ENCODE results near the gene ZSCAN25.

Gene ZSCAN25

DNA sequence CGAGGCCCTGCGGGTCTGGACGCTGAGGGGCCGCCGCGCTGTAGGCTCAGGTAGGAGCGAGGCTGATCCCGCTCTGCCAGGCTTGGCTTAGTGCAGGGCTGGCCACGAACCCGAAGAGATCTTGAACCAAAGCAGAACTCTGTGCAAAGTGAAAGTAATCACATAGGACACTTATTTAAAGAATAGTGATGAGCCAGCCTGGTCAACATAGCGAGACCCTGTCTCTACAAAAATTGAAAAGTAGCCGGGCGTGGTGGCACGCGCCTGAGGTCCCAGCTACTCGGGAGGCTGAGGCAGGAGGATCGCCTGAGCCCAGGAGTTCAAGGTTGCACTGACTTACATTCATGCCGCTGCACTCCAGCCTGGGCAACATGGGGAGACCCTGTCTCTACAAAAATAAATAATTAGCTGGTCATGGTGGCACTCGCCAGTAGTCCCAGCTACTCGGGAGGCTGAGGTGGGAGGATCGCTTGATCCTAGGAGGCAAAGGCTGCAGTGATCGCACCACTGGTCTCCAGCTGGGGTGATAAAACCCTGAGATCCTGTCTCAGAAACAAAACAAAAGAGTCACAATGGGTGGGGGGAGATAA, 541 bp downstream of the ZSCAN25 start:
- no peak overlapping the region for H3K27ac ChIP-seq (ENCODE audit: insufficient read depth, low read depth, low read length, poor library complexity, severe bottlenecking)
- H3K36me3 ChIP-seq (ENCODE audit: control insufficient read depth, insufficient read depth, low read length): peaks cover 25% of the 10 kb centered on the region
- H3K27me3 ChIP-seq (ENCODE audit: control insufficient read depth, insufficient read depth, low read length, poor library complexity, severe bottlenecking): no peaks in the 10 kb centered on the region
- H3K9me3 ChIP-seq (ENCODE audit: control insufficient read depth, low read length): no peaks in the 10 kb centered on the region
- 22 to 23% methylated on average over 22 of the region's 22 CpGs for WGBS, 2 experiments
- peak overlapping the region; percentile 97 for H3K4me3 ChIP-seq (ENCODE audit: insufficient read depth, low read depth, low read length)
- no peaks in the 10 kb centered on the region for H3K4me1 ChIP-seq (ENCODE audit: control insufficient read depth, insufficient read depth, low read length)

DNA sequence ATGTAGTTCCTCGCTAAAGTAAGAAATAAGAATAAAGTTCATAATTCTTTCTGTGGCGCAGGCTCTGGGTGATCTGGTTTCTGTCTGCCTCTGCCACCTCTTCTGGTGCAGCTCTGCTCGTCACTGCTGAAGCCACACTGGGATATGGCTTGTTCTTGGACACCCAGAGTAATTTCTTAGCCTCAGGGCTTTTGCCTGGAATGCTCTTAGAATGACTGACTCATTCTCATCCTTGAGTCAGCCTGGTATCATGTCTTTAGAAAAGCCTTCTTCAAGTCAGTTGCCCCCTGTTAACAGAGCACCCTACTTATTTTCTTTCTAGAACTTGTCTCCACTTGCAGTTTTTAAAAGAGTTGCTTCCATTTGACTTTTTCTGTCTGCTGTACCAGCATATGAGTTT, 2.0 kb downstream of the ZSCAN25 start:
- H3K4me3 ChIP-seq (ENCODE audit: insufficient read depth, low read depth, low read length): no peak overlapping the region
- H3K4me1 ChIP-seq (ENCODE audit: control insufficient read depth, insufficient read depth, low read length): no peaks in the 10 kb centered on the region
- H3K36me3 ChIP-seq (ENCODE audit: control insufficient read depth, insufficient read depth, low read length): peaks cover 30% of the 10 kb centered on the region
- H3K9me3 ChIP-seq (ENCODE audit: control insufficient read depth, low read length): no peaks in the 10 kb centered on the region
- H3K27ac ChIP-seq (ENCODE audit: insufficient read depth, low read depth, low read length, poor library complexity, severe bottlenecking): no peak overlapping the region
- H3K27me3 ChIP-seq (ENCODE audit: control insufficient read depth, insufficient read depth, low read length, poor library complexity, severe bottlenecking): no peaks in the 10 kb centered on the region
- WGBS, 2 experiments: 94 to 95% methylated on average over 3 of the region's 3 CpGs

DNA sequence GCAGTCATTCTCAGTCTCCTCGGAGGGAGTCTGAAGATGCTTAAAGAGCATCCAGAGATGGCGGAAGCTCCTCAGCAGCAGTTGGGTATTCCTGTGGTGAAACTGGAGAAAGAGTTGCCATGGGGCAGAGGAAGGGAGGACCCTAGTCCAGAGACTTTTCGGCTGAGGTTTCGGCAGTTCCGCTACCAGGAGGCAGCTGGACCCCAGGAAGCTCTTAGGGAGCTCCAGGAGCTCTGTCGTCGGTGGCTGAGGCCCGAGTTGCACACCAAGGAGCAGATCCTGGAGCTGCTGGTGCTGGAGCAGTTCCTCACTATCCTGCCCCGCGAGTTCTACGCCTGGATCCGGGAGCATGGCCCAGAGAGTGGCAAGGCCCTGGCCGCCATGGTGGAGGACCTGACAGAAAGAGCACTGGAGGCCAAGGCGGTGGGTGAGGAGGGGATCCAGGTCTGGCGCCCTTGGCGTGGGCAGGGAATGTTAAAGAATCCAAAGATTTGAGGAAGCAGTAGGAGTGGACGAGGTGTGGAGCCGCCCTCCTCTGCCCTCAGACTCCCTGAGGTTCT, 2.9 kb downstream of the ZSCAN25 start:
- H3K36me3 ChIP-seq (ENCODE audit: control insufficient read depth, insufficient read depth, low read length): peaks cover 30% of the 10 kb centered on the region
- 95 to 96% methylated on average over 18 of the region's 18 CpGs for WGBS, 2 experiments
- H3K27me3 ChIP-seq (ENCODE audit: control insufficient read depth, insufficient read depth, low read length, poor library complexity, severe bottlenecking): no peaks in the 10 kb centered on the region
- H3K4me3 ChIP-seq (ENCODE audit: insufficient read depth, low read depth, low read length): no peak overlapping the region
- no peaks in the 10 kb centered on the region for H3K9me3 ChIP-seq (ENCODE audit: control insufficient read depth, low read length)
- H3K4me1 ChIP-seq (ENCODE audit: control insufficient read depth, insufficient read depth, low read length): no peaks in the 10 kb centered on the region
- no peak overlapping the region for H3K27ac ChIP-seq (ENCODE audit: insufficient read depth, low read depth, low read length, poor library complexity, severe bottlenecking)

DNA sequence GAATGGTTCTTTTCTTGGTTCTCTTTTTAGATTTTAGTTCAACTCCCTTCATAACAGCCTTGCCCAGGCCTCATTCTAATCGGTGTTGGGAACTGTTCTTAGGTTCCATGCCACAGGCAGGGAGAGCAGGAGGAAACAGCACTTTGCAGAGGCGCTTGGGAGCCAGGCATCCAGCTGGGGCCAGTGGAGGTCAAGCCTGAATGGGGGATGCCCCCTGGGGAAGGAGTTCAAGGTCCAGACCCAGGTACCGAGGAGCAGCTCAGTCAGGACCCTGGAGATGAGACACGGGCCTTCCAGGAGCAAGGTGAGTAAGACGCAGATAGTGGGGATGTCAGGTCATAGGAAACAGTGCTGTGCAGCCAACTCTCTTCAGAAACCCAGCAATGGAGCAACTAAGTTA, 4.5 kb downstream of the ZSCAN25 start:
- 94 to 95% methylated on average over 5 of the region's 5 CpGs for WGBS, 2 experiments
- H3K4me3 ChIP-seq (ENCODE audit: insufficient read depth, low read depth, low read length): no peak overlapping the region
- H3K27me3 ChIP-seq (ENCODE audit: control insufficient read depth, insufficient read depth, low read length, poor library complexity, severe bottlenecking): no peaks in the 10 kb centered on the region
- H3K4me1 ChIP-seq (ENCODE audit: control insufficient read depth, insufficient read depth, low read length): no peaks in the 10 kb centered on the region
- no peaks in the 10 kb centered on the region for H3K9me3 ChIP-seq (ENCODE audit: control insufficient read depth, low read length)
- H3K27ac ChIP-seq (ENCODE audit: insufficient read depth, low read depth, low read length, poor library complexity, severe bottlenecking): no peak overlapping the region
- peaks cover 38% of the 10 kb centered on the region for H3K36me3 ChIP-seq (ENCODE audit: control insufficient read depth, insufficient read depth, low read length)

DNA sequence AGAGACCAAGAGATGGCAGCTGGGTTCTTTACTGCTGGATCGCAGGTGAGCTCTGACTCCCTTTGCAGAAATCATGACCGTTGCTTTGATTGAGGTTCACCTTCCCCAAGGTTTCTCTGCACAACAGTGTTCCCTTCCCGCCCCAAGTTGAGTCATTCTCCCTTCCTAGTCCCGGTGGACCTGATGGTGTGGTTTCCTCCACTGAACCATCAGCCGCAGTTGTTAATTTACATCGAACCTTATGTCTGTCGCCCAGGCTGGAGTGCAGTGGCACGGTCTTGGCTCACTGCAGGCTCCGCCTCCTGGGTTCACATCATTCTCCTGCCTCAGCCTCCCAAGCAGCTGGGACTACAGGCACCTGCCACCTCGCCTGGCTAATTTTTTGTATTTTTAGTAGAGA, 5.8 kb downstream of the ZSCAN25 start:
- no peaks in the 10 kb centered on the region for H3K4me1 ChIP-seq (ENCODE audit: control insufficient read depth, insufficient read depth, low read length)
- WGBS, 2 experiments: 94 to 95% methylated on average over 10 of the region's 10 CpGs
- H3K36me3 ChIP-seq (ENCODE audit: control insufficient read depth, insufficient read depth, low read length): peaks cover 45% of the 10 kb centered on the region

DNA sequence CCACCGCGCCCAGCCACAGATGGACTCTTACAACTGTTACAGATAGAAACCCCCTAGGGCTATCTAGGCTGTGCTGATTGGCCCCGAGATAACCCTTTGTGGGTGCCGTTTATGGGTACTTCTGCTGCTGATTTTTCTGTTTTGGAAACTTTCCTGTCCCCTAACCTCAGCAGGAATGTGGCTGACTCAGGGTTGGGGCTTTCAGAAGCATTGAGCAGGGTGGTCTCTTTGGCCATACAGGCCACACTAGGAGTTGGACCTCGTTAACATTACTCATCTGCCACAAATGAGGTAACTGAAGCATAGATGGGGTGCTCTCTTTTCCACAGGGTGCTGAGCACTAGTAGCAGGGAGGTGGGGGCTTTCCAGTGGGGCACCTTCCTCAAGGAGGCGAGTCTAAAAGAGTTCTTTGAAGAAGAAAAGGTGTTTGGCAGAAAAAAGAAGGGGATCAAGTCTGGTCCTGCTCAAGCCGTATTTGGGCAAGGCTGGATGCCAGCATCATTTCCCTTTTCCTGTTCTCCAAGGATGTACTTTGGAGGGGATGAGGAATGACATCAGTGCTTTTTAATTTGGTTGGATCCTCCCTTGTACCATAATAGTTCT, 6.4 kb downstream of the ZSCAN25 start:
- H3K36me3 ChIP-seq (ENCODE audit: control insufficient read depth, insufficient read depth, low read length): peaks cover 45% of the 10 kb centered on the region

More for the DNA sequence above, 5.8 kb downstream of the ZSCAN25 start:
- Histone ChIP-seq H3K27me3 (ENCODE audit: control insufficient read depth, insufficient read depth, low read length, poor library complexity, severe bottlenecking) (no peaks in the 10 kb centered on the region), H3K4me3 (ENCODE audit: insufficient read depth, low read depth, low read length) (no peak overlapping the region), H3K9me3 (ENCODE audit: control insufficient read depth, low read length) (no peaks in the 10 kb centered on the region), H3K27ac (ENCODE audit: insufficient read depth, low read depth, low read length, poor library complexity, severe bottlenecking) (no peak overlapping the region)

DNA sequence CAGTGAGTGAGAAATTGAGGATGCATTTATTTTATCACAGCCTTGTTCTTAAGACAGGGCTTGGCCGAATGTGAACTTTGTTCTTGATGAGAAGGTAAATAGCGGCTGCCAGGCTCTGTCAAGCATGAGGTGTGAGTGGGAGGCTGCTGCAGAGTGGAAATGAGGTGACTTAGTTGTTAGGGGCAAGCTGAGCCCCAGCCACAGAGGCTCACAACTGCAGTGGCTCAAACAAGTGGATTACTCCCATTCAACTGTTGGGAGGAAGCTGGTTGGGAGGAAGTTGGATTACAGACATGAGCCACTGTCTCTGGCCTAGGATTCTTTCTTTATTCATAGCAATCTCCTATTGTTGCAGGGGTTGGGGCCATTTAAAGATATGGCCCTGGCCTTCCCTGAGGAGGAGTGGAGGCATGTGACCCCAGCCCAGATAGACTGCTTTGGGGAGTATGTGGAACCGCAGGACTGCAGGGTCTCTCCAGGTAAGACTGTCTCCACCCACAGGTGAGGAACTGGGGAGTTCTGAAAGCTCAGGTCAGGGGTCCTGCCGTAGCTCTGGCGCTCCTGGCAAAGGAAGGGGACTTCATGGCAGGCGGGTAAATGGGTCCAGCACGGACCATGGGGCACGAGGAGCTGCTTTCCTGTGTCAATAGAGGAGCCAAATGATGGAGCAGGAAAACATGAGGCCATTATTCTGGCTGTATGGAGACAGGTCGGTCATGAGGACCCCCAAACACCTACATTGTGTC, 7.1 kb downstream of the ZSCAN25 start:
- no peaks in the 10 kb centered on the region for H3K9me3 ChIP-seq (ENCODE audit: control insufficient read depth, low read length)
- no peak overlapping the region for H3K4me3 ChIP-seq (ENCODE audit: insufficient read depth, low read depth, low read length)
- no peaks in the 10 kb centered on the region for H3K4me1 ChIP-seq (ENCODE audit: control insufficient read depth, insufficient read depth, low read length)
- WGBS, 2 experiments: 94% methylated on average over 9 of the region's 9 CpGs
- H3K36me3 ChIP-seq (ENCODE audit: control insufficient read depth, insufficient read depth, low read length): peaks cover 45% of the 10 kb centered on the region
- H3K27ac ChIP-seq (ENCODE audit: insufficient read depth, low read depth, low read length, poor library complexity, severe bottlenecking): no peak overlapping the region
- H3K27me3 ChIP-seq (ENCODE audit: control insufficient read depth, insufficient read depth, low read length, poor library complexity, severe bottlenecking): no peaks in the 10 kb centered on the region

More for the DNA sequence above, 6.4 kb downstream of the ZSCAN25 start:
- no peaks in the 10 kb centered on the region for H3K4me1 ChIP-seq (ENCODE audit: control insufficient read depth, insufficient read depth, low read length)
- H3K27ac ChIP-seq (ENCODE audit: insufficient read depth, low read depth, low read length, poor library complexity, severe bottlenecking): no peak overlapping the region
- 94% methylated on average over 7 of the region's 7 CpGs for WGBS, 2 experiments
- no peaks in the 10 kb centered on the region for H3K27me3 ChIP-seq (ENCODE audit: control insufficient read depth, insufficient read depth, low read length, poor library complexity, severe bottlenecking)
- H3K4me3 ChIP-seq (ENCODE audit: insufficient read depth, low read depth, low read length): no peak overlapping the region
- no peaks in the 10 kb centered on the region for H3K9me3 ChIP-seq (ENCODE audit: control insufficient read depth, low read length)

DNA sequence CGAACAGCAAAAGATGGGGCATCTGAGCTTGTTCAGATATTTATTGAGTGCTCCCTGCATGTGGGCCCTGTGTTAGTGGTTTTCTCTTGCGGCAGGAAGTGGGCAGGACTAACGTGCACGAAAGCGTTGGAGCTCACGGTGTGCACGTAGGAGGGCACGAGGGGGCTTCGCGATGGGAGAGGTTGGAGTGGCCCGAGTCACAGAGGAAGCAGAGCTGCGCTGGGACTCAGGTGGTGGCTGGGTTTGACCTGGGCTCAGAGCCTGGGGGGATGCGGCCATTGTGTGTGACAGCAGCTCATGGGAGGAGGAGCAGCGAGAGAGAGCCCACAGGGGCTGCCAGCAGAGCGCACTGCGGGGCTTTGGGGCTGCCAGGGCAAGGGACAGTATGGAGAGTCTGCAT, 7.7 kb downstream of the ZSCAN25 start:
- no peak overlapping the region for H3K4me3 ChIP-seq (ENCODE audit: insufficient read depth, low read depth, low read length)
- no peaks in the 10 kb centered on the region for H3K9me3 ChIP-seq (ENCODE audit: control insufficient read depth, low read length)
- no peak overlapping the region for H3K27ac ChIP-seq (ENCODE audit: insufficient read depth, low read depth, low read length, poor library complexity, severe bottlenecking)
- H3K4me1 ChIP-seq (ENCODE audit: control insufficient read depth, insufficient read depth, low read length): no peaks in the 10 kb centered on the region
- peaks cover 44% of the 10 kb centered on the region for H3K36me3 ChIP-seq (ENCODE audit: control insufficient read depth, insufficient read depth, low read length)
- H3K27me3 ChIP-seq (ENCODE audit: control insufficient read depth, insufficient read depth, low read length, poor library complexity, severe bottlenecking): no peaks in the 10 kb centered on the region
- WGBS, 2 experiments: 96 to 97% methylated on average over 16 of the region's 16 CpGs

DNA sequence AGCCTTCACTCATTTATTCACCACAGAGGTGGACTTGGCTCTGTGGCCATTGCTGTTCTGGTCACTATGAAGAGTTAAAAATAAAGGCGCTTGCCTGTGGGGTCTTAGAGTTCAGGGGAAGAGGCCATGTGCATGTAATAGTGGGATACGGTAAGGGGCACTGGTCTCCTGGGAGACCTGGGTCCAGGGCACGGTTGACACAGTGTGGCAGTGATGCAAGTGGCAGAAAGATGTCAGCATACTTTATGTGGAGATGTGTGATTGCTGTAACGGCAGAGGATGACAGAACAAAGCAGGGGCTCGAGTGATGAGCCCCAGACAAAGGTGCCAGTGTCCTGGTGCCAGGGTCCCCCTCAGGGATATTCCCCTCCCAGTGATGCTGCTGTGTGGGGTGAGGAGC, 8.6 kb downstream of the ZSCAN25 start:
- Histone ChIP-seq H3K27me3 (ENCODE audit: control insufficient read depth, insufficient read depth, low read length, poor library complexity, severe bottlenecking) (no peaks in the 10 kb centered on the region), H3K9me3 (ENCODE audit: control insufficient read depth, low read length) (no peaks in the 10 kb centered on the region), H3K27ac (ENCODE audit: insufficient read depth, low read depth, low read length, poor library complexity, severe bottlenecking) (no peak overlapping the region), H3K36me3 (ENCODE audit: control insufficient read depth, insufficient read depth, low read length) (peaks cover 42% of the 10 kb centered on the region), H3K4me1 (ENCODE audit: control insufficient read depth, insufficient read depth, low read length) (no peaks in the 10 kb centered on the region), H3K4me3 (ENCODE audit: insufficient read depth, low read depth, low read length) (no peak overlapping the region)
- 94 to 97% methylated on average over 5 of the region's 5 CpGs for WGBS, 2 experiments

DNA sequence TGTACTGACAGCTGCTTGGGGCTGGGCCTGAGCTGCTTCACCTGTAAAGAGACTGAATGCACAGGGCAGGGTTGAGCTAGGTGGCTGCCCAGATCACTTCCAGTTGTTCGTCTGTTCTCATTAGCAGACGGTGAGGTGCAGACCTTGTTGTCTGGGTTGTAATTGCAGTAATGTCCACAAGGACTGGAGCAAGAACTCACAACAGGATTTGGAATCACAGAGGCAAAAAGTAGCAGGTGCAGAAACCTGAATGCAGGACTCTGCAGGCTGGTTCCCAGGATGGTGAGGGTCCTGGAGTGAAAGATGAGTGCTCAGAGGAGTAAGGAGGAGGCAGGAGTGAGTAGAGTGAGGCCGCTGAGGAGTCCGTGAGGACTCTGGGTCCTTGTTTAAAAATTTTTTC, 9.2 kb downstream of the ZSCAN25 start:
- peaks cover 40% of the 10 kb centered on the region for H3K36me3 ChIP-seq (ENCODE audit: control insufficient read depth, insufficient read depth, low read length)
- H3K9me3 ChIP-seq (ENCODE audit: control insufficient read depth, low read length): no peaks in the 10 kb centered on the region
- 92% methylated on average over 4 of the region's 4 CpGs for WGBS, 2 experiments
- H3K27me3 ChIP-seq (ENCODE audit: control insufficient read depth, insufficient read depth, low read length, poor library complexity, severe bottlenecking): no peaks in the 10 kb centered on the region
- no peaks in the 10 kb centered on the region for H3K4me1 ChIP-seq (ENCODE audit: control insufficient read depth, insufficient read depth, low read length)
- no peak overlapping the region for H3K4me3 ChIP-seq (ENCODE audit: insufficient read depth, low read depth, low read length)
- H3K27ac ChIP-seq (ENCODE audit: insufficient read depth, low read depth, low read length, poor library complexity, severe bottlenecking): no peak overlapping the region

Measured in ectodermal cell (in vitro differentiated cells).